HK-2 (cell line): ENCODE measurements around the gene SPAG6.
A peak's percentile ranks its signal among the peaks of the same experiment; 100 is the strongest.

ENCODE experiments used
- DNase-seq: peaks from one replicate; pipeline ENCODE4 v3.0.0-alpha.2; 2018; ENCODE audit not compliant: unreplicated experiment

Gene SPAG6

DNA sequence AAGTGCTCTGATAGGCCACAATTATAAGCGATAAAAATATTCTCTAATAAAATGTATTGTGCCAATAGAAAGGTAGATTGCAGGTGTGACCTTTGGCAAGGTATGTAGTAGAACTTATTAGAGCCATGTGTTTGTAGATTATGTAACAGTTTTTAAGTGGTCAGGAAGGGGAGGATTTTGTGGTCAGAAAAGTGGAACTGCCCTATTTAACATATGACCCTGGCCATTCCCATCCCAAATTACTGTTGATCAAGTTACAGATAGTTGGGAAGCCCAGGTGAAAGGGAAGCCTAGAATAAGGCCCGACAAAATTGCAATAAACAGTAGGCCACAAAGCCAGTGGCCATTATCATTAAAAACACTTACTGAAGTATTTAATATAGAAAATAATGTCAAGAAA is 89.2 kb downstream of the SPAG6 start:
- DNase-seq = no peak

- DNase-seq = no peak
Observed at GRCh38 chr10:22435650-22436049, 90.4 kb downstream of the SPAG6 start.

DNA sequence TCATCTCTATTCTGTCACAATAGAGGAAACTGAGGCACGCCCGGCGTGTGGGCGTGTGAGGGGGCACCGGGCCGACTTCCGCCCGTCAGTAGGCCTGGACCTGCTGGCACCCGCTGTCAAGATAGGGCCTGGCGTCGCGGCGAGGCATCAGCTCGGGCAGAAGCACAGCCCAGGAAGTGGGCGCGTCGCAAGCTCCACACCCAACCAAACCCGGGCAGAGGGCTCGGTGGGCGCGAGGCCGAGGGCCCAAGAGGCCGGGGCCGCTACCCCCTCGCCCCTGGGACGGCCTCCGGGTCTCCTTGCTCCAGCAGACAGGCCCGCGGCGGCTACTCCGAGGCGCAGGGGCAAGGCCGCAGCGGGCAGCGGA is 91.2 kb downstream of the SPAG6 start:
- DNase-seq = no peak

GRCh38 chr10:22436893-22437619 is 91.8 kb downstream of the SPAG6 start:
- DNase-seq = peak; percentile 75

- no peak for DNase-seq
Observed at GRCh38 chr10:22437620-22438588, 92.6 kb downstream of the SPAG6 start.

GRCh38 chr10:22438711-22439110 is 93.4 kb downstream of the SPAG6 start:
- DNase-seq = no peak

- DNase-seq = no peak
Observed at GRCh38 chr10:22442063-22442462, 96.8 kb downstream of the SPAG6 start.

GRCh38 chr10:22442468-22442867 is 97.2 kb downstream of the SPAG6 start:
- no peak for DNase-seq

- no peak for DNase-seq
Observed at GRCh38 chr10:22443175-22443901, 98.0 kb downstream of the SPAG6 start.

- no peak for DNase-seq
Observed at GRCh38 chr10:22444219-22444788, 99.0 kb downstream of the SPAG6 start.

GRCh38 chr10:22445495-22445894 is 100.2 kb downstream of the SPAG6 start:
- DNase-seq = no peak

DNA sequence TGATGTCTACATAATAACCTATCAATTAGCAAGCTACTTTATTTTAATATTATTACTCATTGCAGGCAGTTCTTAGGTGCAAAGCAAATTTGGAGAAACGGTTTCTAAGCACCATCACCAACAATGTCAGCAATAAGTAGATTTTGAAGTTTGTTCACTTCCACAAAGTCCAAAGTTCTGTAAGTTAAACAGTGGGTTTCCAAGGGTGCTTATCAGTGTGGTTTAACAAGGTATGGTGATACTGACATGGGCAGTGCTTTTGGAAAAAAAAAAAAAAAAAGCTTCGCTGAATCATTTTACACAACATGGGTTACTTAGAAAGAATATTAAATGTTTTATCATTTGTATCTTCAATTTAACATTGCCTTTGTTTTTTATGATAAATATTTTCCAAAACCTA is 101.8 kb downstream of the SPAG6 start:
- DNase-seq = no peak

GRCh38 chr10:22451346-22451745 is 106.0 kb downstream of the SPAG6 start:
- no peak for DNase-seq

GRCh38 chr10:22453320-22453719 is 108.0 kb downstream of the SPAG6 start:
- DNase-seq = no peak

DNA sequence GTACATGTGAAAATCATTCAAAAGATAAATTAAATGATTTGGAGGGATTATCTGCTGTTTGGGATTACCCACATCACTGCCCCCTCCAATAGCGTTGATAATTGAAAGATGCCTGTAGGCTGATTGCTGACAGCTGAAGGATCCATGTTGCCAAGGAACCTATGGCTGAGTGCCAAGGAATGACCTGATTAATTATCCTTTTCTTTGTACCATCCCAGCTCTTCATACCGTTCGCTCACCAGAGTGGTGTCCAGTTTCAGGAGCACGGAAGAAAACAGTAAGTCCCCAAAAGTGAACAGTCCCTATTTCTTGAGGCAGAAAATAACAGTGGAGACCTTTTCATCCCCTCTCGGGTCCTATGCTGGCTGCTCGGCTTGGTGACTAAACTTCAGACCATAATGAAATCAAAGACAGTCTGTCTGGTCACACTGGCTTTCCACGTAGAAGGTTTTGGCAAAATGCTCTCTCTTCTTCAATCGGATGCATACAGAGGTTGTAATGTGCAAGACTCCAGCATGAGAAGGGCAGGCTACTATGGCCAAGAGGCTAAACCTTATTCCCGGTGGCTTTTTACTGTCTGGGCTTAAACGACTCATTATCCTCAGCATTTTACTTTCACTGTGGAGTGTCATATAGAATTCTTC is 108.8 kb downstream of the SPAG6 start:
- no peak for DNase-seq

DNA sequence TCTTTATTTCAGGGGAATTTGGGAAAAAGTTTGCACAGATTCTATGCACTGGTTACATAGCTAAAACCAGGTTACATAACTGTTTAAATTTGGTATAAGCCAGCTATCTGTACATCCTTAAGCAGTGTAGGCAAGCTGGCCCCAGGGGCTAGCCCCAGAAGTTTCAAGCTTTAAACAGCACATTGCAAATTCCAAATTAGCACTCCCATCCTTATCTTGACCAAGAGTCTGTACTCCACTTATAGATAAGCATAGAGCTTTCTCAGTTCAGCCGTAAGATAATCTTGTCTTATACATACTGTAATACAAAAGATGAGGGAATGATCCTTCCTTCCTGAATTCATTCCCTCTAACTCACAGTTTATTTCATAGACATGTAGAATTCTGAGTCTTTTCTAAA is 109.3 kb downstream of the SPAG6 start:
- no peak for DNase-seq

DNA sequence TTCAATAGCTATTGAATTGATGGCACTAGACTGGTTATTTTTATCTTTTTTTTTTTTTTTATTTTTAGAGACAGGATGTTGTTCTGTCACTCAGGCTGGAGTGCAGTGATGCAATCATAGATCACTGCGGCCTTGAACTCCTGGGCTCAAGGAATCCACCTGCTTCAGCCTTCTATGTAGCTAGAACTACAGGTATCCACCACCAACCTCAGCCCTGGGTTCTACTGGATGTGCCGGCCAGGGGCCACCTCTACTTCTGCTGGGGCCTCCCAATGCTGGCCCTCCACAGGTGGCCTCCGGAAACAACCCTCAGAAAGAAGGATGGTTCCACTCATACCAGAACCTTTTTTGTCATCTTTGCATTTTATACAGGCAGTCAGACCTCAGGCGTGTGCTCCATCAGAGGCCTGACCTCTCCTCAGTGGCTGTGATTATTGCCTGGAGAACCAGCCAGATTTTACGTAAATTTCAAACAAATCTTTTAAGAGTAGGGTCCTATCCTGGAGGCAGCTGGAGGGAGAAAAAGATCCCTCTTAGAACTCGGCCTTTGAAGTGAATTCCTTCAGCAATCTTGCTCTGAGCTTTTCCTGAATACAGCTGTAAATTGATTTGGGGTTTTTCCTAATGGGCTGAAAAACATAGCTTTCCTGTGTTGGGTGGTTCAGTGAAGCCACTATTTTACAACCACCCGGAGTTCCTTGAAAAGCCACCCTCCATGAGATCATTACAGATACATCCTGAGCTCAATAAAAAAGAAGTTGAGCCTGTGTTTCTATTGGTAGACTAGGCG is 110.0 kb downstream of the SPAG6 start:
- DNase-seq = no peak

- DNase-seq = no peak
Observed at GRCh38 chr10:22456486-22456885, 111.2 kb downstream of the SPAG6 start.

DNA sequence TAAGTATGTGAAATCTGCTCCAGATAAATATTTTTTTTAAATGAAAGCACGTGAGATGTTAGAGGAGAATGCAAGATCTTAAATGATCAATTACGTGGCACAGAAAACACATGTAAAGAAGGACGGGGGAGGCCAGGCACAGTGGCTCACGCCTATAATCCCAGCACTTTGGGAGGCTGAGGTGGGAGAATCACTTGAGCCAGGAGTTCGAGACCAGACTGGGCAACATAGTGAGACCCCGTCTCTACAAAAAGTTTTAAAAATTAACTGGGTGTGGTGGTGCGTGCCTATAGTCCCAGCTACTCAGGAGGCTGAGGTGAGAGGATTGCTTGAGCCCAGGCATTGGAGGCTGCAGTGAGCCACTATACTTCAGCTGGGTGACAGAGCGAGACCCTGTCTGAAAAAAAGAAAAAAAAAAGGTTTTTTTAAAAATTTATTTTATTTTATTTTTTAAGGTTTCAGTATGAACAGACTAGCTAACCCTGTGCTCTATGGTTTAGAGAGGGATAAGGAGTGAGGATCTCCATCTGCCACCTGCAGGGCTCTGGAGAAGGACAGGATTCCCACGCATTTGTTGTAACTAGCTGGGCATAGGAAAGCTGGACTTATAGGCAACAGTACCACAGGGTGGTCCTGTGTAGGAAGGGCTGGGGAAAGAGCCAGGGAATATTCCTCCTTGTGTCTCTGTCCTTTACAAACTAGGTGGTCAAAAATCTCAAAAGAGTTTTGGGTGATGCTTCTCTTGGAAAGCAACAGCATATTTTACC is 113.2 kb downstream of the SPAG6 start:
- peak; percentile 16 for DNase-seq

DNA sequence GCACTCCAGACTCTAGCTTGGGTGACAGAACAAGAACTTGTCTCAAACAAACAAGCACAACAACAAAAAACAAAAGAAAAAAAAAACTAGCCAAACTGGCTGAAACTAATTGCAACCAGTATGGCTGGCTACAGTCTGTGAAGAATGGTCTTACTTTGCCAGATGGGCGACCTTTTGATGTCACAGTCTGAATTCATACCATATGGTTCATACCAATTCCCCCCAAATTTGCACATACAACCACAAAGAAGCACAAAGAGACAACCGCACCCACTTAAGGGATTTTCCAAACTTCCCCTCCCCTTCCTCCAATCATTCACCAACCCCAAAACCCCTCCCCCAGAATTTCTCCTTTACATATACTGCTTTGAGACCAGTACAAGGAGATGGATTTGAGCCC is 114.2 kb downstream of the SPAG6 start:
- no peak for DNase-seq
